Osteocyte (in vitro differentiated cells): Measurements from ENCODE around the gene PCSK6. TPM values are rescaled to one million over a fixed set of nuclear protein-coding genes. Genes with fewer than 3 reads are reported as not detected.

Experiments used
- DNase-seq: peaks from one replicate; pipeline ENCODE4 v3.0.0; 2021; ENCODE audit warnings: mixed read lengths; ENCODE audit not compliant: unreplicated experiment; ENCODE audit errors: extremely low spot score
- H3K27ac Mint-ChIP-seq: one replicate; pipeline ENCODE4 v1.8.0; 2021; ENCODE audit warnings: mild to moderate bottlenecking, mixed read lengths; ENCODE audit not compliant: unreplicated experiment
- H3K27me3 Mint-ChIP-seq: one replicate; pipeline ENCODE4 v1.8.0; 2021; ENCODE audit warnings: mixed read lengths; ENCODE audit not compliant: unreplicated experiment
- H3K36me3 Mint-ChIP-seq: one replicate; pipeline ENCODE4 v1.8.0; 2021; ENCODE audit warnings: mixed read lengths; ENCODE audit not compliant: unreplicated experiment
- H3K4me1 Mint-ChIP-seq: one replicate; pipeline ENCODE4 v1.8.0; 2021; ENCODE audit warnings: mixed read lengths; ENCODE audit not compliant: unreplicated experiment
- H3K4me3 Mint-ChIP-seq: one replicate; pipeline ENCODE4 v1.8.0; 2021; ENCODE audit warnings: mild to moderate bottlenecking, moderate library complexity, mixed read lengths; ENCODE audit not compliant: unreplicated experiment
- H3K9me3 Mint-ChIP-seq: one replicate; pipeline ENCODE4 v1.8.0; 2021; ENCODE audit warnings: mixed read lengths; ENCODE audit not compliant: unreplicated experiment
- total RNA-seq: library from RNA; stranded (reverse); gene quantifications from 2 replicates; pipeline ENCODE4 v1.2.1, GENCODE V29; 2021
- TF ChIP-seq, protein P1 (sequence below): fragments of 200-600 bp; sonication (generic); IDR thresholded peaks from 2 replicates; pipeline ENCODE4 v1.5.0; 2021; ENCODE audit warnings: antibody characterized with exemption, mild to moderate bottlenecking, moderate library complexity

The PCSK6 gene
- total RNA-seq, 1 donor from 2014 or later, result 0.43 TPM

DNA sequence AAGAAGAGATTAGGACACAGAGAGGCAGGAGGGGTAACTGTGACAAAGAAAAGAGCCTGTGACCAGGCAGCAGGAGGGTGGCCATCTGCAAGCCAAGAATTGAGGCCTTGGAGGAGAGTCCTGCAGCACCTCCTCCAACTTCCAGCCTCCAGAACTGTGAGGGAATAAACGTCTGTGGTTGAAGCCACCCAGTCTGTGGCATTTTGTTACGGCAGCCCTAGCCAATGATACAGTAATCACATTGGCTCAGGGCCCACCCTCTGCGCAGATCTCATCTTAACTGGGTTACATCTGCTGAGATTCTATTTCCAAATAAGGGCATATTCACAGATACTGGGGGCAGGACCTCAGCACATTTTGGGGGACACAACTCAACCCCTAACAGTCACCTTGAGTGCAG, 223.5 kb downstream of the PCSK6 start:
- Mint-ChIP-seq H3K36me3 (peaks cover 19% of the 10 kb centered on the region), H3K27me3 (no peaks in the 10 kb centered on the region), H3K4me3 (no peak overlapping the region), H3K9me3 (no peaks in the 10 kb centered on the region), H3K4me1 (peaks cover 3% of the 10 kb centered on the region), H3K27ac (no peak overlapping the region)
- DNase-seq, result no peak
- TF ChIP-seq, protein P1, sequence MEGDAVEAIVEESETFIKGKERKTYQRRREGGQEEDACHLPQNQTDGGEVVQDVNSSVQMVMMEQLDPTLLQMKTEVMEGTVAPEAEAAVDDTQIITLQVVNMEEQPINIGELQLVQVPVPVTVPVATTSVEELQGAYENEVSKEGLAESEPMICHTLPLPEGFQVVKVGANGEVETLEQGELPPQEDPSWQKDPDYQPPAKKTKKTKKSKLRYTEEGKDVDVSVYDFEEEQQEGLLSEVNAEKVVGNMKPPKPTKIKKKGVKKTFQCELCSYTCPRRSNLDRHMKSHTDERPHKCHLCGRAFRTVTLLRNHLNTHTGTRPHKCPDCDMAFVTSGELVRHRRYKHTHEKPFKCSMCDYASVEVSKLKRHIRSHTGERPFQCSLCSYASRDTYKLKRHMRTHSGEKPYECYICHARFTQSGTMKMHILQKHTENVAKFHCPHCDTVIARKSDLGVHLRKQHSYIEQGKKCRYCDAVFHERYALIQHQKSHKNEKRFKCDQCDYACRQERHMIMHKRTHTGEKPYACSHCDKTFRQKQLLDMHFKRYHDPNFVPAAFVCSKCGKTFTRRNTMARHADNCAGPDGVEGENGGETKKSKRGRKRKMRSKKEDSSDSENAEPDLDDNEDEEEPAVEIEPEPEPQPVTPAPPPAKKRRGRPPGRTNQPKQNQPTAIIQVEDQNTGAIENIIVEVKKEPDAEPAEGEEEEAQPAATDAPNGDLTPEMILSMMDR, result no peak

DNA sequence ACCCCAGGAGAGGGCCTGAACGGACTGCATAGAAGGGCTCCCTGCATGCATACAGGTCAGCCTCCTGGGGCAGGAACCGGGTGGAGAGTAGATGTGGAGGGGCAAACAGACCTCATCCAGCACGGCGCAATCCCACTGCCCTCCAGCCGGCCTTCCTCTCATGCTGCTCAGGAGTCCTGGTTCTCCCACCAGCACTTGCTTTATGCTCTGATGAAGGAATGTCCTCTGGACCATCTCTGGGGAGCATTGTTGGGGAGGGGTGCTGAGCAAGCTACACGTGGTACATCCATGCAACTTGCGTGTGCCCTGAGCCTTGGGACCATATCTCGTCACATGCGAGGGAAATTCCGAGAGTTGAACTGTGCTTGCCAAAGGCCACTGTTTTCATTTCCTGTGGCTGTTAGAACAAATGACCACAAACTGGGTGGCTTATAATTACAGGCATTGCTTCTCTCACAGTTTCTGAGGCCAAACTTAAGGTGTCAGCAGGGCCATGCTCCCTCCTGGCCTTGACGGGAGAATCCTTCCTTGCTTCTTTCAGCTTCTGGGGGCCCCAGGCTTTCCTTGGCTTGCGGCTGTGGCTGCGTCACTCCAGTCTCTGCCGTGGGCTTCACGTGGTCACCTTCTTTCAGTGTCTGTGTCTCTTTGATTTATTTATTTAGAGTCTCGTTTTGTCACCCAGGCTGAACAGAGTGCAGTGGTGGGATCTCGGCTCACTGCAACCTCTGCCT, 224.4 kb downstream of the PCSK6 start:
- Mint-ChIP-seq H3K9me3 (no peaks in the 10 kb centered on the region), H3K27ac (no peak overlapping the region), H3K27me3 (peaks cover 1% of the 10 kb centered on the region), H3K4me1 (peaks cover 3% of the 10 kb centered on the region), H3K36me3 (peaks cover 12% of the 10 kb centered on the region), H3K4me3 (no peak overlapping the region)
- DNase-seq, result no peak
- TF ChIP-seq, protein P1, result no peak

DNA sequence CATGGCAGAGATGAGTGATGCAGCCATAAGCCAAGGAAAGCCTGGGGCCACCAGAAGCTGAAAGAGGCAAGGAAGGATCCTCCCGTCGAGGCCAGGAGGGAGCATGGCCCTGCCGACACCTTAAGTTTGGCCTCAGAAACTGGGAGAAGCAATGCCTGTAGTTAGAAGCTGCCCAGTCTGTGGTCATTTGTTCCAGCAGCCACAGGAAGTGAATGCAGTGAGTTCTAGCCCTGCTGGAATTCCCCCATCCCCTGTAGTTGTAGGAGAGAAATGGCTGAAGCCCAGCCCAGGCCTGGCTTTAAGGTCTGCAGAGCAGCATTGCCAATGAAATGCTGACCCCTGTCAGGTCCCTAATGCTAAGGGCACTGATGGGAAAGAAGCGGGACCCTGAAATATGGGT, 225.5 kb downstream of the PCSK6 start:
- TF ChIP-seq, protein P1, result no peak
- Mint-ChIP-seq H3K9me3 (no peaks in the 10 kb centered on the region), H3K4me1 (peaks cover 3% of the 10 kb centered on the region), H3K27ac (no peak overlapping the region), H3K27me3 (peaks cover 10% of the 10 kb centered on the region), H3K4me3 (no peak overlapping the region), H3K36me3 (peaks cover 2% of the 10 kb centered on the region)
- DNase-seq, result no peak

DNA sequence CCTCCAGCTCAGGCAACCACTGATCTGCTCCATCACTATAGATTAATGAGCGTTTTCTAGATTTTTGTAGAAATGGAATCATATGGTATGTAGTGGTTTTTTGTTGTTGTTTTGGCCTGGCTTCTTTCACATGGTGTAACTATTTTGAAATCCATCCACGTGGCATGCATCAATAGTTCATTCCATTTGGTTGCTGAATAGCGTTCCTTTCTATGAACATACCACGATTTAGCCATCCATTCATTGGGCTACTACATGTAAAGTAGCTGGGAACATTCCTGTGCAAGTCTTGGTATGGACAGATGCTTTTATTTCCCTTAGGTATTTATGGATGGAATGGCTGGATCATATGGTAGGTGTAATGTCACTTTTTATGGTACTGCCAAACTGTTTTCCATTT, 227.0 kb downstream of the PCSK6 start:
- Mint-ChIP-seq H3K9me3 (no peaks in the 10 kb centered on the region), H3K27me3 (peaks cover 13% of the 10 kb centered on the region), H3K4me1 (peaks cover 9% of the 10 kb centered on the region), H3K36me3 (no peaks in the 10 kb centered on the region), H3K27ac (no peak overlapping the region), H3K4me3 (no peak overlapping the region)
- no peak for DNase-seq
- TF ChIP-seq, protein P1, result no peak

DNA sequence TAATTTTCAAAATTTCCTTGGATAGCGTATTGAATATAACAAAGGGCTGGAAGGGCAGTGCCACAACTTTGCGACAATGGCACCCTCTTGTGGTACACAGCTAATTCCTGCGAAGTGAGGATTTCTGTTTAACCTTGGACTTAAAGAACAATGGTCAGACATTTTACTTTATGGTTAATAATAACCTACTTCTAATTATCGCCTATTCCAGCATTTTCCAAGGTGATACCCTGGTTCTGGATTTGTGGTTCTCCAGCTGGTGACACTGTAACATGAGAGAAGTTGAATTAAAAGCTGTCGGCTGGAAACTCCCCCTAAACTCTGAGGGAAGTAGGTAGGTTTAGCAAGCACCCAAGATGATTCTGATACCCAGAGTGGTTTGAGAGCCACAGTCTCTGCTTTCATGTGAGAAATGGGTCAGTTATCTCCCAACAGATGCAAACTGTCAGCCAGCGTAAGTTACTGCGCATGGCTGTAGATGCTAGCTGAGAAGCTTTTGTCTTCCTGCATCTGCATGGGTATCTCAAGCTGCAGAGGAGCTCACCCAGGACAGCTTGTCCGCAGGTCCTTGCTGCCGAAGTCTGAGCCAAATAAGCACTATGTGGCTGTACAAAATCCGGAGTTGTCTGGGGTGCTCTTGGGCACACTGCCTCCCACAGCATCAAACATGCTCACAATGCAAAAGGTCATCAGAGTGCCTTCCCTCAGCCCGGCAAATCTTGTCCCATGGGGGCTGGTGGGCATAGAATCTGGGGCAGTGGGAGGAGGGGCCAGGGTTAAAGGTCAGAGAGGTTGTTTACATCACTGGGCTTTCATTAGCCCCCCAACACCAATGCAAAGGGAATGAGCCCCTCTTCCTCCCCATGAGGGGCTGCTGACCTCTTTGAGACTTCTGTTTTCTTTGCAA, 231.0 kb downstream of the PCSK6 start:
- Mint-ChIP-seq H3K4me3 (no peak overlapping the region), H3K36me3 (no peaks in the 10 kb centered on the region), H3K4me1 (peaks cover 9% of the 10 kb centered on the region), H3K9me3 (no peaks in the 10 kb centered on the region), H3K27ac (no peak overlapping the region), H3K27me3 (peaks cover 13% of the 10 kb centered on the region)
- DNase-seq, result no peak
- TF ChIP-seq, protein P1, result peak; percentile 94
